ENCODE results near the gene L3MBTL1. TPM values are rescaled to one million over a fixed set of nuclear protein-coding genes. Genes with fewer than 3 reads are reported as not detected.

The L3MBTL1 gene
- total RNA-seq, 4 donors from 2014 or later = 10.9 to 152 (median 23.1) TPM

- H3K9me3 ChIP-seq = no peaks in the 10 kb centered on the region
- WGBS, 2 donors (ENCODE audit: low coverage in 1 of 2) = 84% methylated on average over 17 of the region's 18 CpGs; no CpG with 5 or more reads in 1 of the 2 donors
- no peak overlapping the region for H3K27ac ChIP-seq
- H3K4me3 ChIP-seq = no peak overlapping the region
- DNase-seq = no peak
- in situ Hi-C loops (cut with MboI; ENCODE audit: low pct_ligation_motif_present in 1 of 4, low pct_unique_long_range_greater_than_20kb in 1 of 4, low sequenced_read_pairs in 3 of 4) = no loop called here
- H3K27me3 ChIP-seq = no peaks in the 10 kb centered on the region
- TF ChIP-seq EP300 (IDR thresholded peaks at IDR 0.05; ENCODE audit: low read depth) (no peak), POLR2A (IDR thresholded peaks at IDR 0.05) (no peak), CTCF (IDR thresholded peaks at IDR 0.05) (no peak), POLR2AphosphoS5 (IDR thresholded peaks at IDR 0.05) (no peak)
- H3K4me1 ChIP-seq = peaks cover 0 to 8% (median 0%) of the 10 kb centered on the region in 4 donors
- no peaks in the 10 kb centered on the region for H3K36me3 ChIP-seq
- intact Hi-C loops (cut with DNase I; ENCODE audit: low total_unique reads) = no loop called here
Observed at GRCh38 chr20:43564993-43565757, 57.7 kb downstream of the L3MBTL1 start.

- TF ChIP-seq POLR2A (IDR thresholded peaks at IDR 0.05) = no peak
- 91% methylated on average over 4 of the region's 4 CpGs; no CpG with 5 or more reads in 1 of the 2 donors for WGBS, 2 donors (ENCODE audit: low coverage in 1 of 2)
- peaks cover 0 to 10% (median 2%) of the 10 kb centered on the region in 4 donors for H3K4me1 ChIP-seq
Observed at GRCh38 chr20:43565758-43566104, 58.2 kb downstream of the L3MBTL1 start.

GRCh38 chr20:43567477-43567876 is 60.0 kb downstream of the L3MBTL1 start:
- TF ChIP-seq POLR2AphosphoS5 (IDR thresholded peaks at IDR 0.05) = no peak
- no peak for TF ChIP-seq EP300 (IDR thresholded peaks at IDR 0.05; ENCODE audit: low read depth)
- TF ChIP-seq POLR2A (IDR thresholded peaks at IDR 0.05) = no peak
- no peak for TF ChIP-seq CTCF (IDR thresholded peaks at IDR 0.05)
- H3K36me3 ChIP-seq = no peaks in the 10 kb centered on the region
- no peak for DNase-seq
- in situ Hi-C loops (cut with MboI; ENCODE audit: low pct_ligation_motif_present in 1 of 4, low pct_unique_long_range_greater_than_20kb in 1 of 4, low sequenced_read_pairs in 3 of 4) (no loop called here), intact Hi-C loops (cut with DNase I; ENCODE audit: low total_unique reads) (no loop called here)
- H3K27me3 ChIP-seq = no peaks in the 10 kb centered on the region
- H3K4me1 ChIP-seq = peaks cover 0 to 10% (median 3%) of the 10 kb centered on the region in 4 donors
- 87 to 93% methylated on average over 3 to 9 of the region's 9 CpGs for WGBS, 2 donors (ENCODE audit: low coverage in 1 of 2)
- no peak overlapping the region for H3K4me3 ChIP-seq
- H3K27ac ChIP-seq = no peak overlapping the region
- H3K9me3 ChIP-seq = no peaks in the 10 kb centered on the region

More at GRCh38 chr20:43565758-43566104, 58.2 kb downstream of the L3MBTL1 start:
- H3K4me3 ChIP-seq = no peak overlapping the region
- H3K27ac ChIP-seq = no peak overlapping the region
- H3K9me3 ChIP-seq = no peaks in the 10 kb centered on the region
- H3K36me3 ChIP-seq = no peaks in the 10 kb centered on the region
- intact Hi-C loops (cut with DNase I; ENCODE audit: low total_unique reads) = no loop called here
- DNase-seq = no peak
- in situ Hi-C loops (cut with MboI; ENCODE audit: low pct_ligation_motif_present in 1 of 4, low pct_unique_long_range_greater_than_20kb in 1 of 4, low sequenced_read_pairs in 3 of 4) = no loop called here
- no peaks in the 10 kb centered on the region for H3K27me3 ChIP-seq

GRCh38 chr20:43568706-43569105 is 61.2 kb downstream of the L3MBTL1 start:
- 82 to 89% methylated on average over 4 of the region's 4 CpGs for WGBS, 2 donors (ENCODE audit: low coverage in 1 of 2)
- H3K4me3 ChIP-seq = no peak overlapping the region
- no peaks in the 10 kb centered on the region for H3K27me3 ChIP-seq
- no peak for DNase-seq
- in situ Hi-C loops (cut with MboI; ENCODE audit: low pct_ligation_motif_present in 1 of 4, low pct_unique_long_range_greater_than_20kb in 1 of 4, low sequenced_read_pairs in 3 of 4) = no loop called here
- no peaks in the 10 kb centered on the region for H3K36me3 ChIP-seq
- no peaks in the 10 kb centered on the region for H3K9me3 ChIP-seq
- intact Hi-C loops (cut with DNase I; ENCODE audit: low total_unique reads) = no loop called here
- TF ChIP-seq CTCF (IDR thresholded peaks at IDR 0.05) (no peak), POLR2AphosphoS5 (IDR thresholded peaks at IDR 0.05) (no peak), EP300 (IDR thresholded peaks at IDR 0.05; ENCODE audit: low read depth) (no peak), POLR2A (IDR thresholded peaks at IDR 0.05) (no peak)
- H3K4me1 ChIP-seq = peaks cover 0 to 10% (median 3%) of the 10 kb centered on the region in 4 donors
- no peak overlapping the region for H3K27ac ChIP-seq
